ENCODE results near the gene SHTN1.

GRCh38 chr10:116833986-116834985 is 170.7 kb downstream of the SHTN1 start:
- TF ChIP-seq, protein P1, sequence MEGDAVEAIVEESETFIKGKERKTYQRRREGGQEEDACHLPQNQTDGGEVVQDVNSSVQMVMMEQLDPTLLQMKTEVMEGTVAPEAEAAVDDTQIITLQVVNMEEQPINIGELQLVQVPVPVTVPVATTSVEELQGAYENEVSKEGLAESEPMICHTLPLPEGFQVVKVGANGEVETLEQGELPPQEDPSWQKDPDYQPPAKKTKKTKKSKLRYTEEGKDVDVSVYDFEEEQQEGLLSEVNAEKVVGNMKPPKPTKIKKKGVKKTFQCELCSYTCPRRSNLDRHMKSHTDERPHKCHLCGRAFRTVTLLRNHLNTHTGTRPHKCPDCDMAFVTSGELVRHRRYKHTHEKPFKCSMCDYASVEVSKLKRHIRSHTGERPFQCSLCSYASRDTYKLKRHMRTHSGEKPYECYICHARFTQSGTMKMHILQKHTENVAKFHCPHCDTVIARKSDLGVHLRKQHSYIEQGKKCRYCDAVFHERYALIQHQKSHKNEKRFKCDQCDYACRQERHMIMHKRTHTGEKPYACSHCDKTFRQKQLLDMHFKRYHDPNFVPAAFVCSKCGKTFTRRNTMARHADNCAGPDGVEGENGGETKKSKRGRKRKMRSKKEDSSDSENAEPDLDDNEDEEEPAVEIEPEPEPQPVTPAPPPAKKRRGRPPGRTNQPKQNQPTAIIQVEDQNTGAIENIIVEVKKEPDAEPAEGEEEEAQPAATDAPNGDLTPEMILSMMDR (conservative IDR thresholded peaks at IDR 0.05; ENCODE audit: low read depth, low read length) = no peak
- TF ChIP-seq POLR2A (IDR thresholded peaks at IDR 0.05; ENCODE audit: low read depth, low read length) (no peak), MXI1 (IDR thresholded peaks at IDR 0.05; ENCODE audit: borderline replicate concordance, low read depth, low read length) (no peak), USF2 (IDR thresholded peaks at IDR 0.05; ENCODE audit: low read depth, low read length) (no peak), MAFK (IDR thresholded peaks at IDR 0.05; ENCODE audit: low read depth, low read length) (no peak), CEBPB (IDR thresholded peaks at IDR 0.05; ENCODE audit: low read depth, low read length) (no peak), RAD21 (IDR thresholded peaks at IDR 0.05; ENCODE audit: low read length) (no peak), RFX5 (IDR thresholded peaks at IDR 0.05; ENCODE audit: low read depth, low read length) (no peak), RCOR1 (IDR thresholded peaks at IDR 0.05; ENCODE audit: insufficient replicate concordance, low read length) (no peak), BHLHE40 (IDR thresholded peaks at IDR 0.05; ENCODE audit: low read depth, low read length) (no peak), SMC3 (IDR thresholded peaks at IDR 0.05; ENCODE audit: low read depth, low read length) (no peak), CHD1 (IDR thresholded peaks at IDR 0.05; ENCODE audit: low read depth, low read length) (no peak), MAZ (IDR thresholded peaks at IDR 0.05; ENCODE audit: borderline replicate concordance, low read depth, low read length) (no peak)
- TF ChIP-seq, protein P2, sequence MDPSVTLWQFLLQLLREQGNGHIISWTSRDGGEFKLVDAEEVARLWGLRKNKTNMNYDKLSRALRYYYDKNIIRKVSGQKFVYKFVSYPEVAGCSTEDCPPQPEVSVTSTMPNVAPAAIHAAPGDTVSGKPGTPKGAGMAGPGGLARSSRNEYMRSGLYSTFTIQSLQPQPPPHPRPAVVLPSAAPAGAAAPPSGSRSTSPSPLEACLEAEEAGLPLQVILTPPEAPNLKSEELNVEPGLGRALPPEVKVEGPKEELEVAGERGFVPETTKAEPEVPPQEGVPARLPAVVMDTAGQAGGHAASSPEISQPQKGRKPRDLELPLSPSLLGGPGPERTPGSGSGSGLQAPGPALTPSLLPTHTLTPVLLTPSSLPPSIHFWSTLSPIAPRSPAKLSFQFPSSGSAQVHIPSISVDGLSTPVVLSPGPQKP (IDR thresholded peaks at IDR 0.05; ENCODE audit: borderline replicate concordance, low read depth, low read length) = no peak
